CD8-positive, alpha-beta memory T cell (primary cell): ENCODE data around the gene GATAD2A. TPM values are rescaled to one million over a fixed set of nuclear protein-coding genes. Genes with fewer than 3 reads are reported as not detected.

Source experiments
- CTCF ChIA-PET: fragments of 350-600 bp; sonication (Branson Sonifier 250); formaldehyde crosslinking; loops from one replicate; lab custom pipeline; 2021; ENCODE audit warnings: antibody characterized with exemption; lab: Charles Lee
- POLR2A ChIA-PET: fragments of 350-600 bp; sonication (Branson Sonifier 250); formaldehyde crosslinking; loops from one replicate; lab custom pipeline; 2021; ENCODE audit warnings: antibody characterized with exemption; lab: Charles Lee
- DNase-seq, 5 donors: peaks; one replicate each; pipeline versions ENCODE4 v3.0.0 to v3.0.0-alpha.2; 2020 to 2022; ENCODE audit warnings: mixed read lengths in 1 of 5
- H3K27ac ChIP-seq: one replicate; pipeline ENCODE4 v1.7.0; 2013; ENCODE audit warnings: low read depth, mild to moderate bottlenecking, low read length, moderate library complexity
- H3K27me3 ChIP-seq: 2 replicates; pipeline ENCODE4 v1.7.0; 2013; ENCODE audit warnings: low read length, mild to moderate bottlenecking; ENCODE audit not compliant: insufficient read depth, poor library complexity, severe bottlenecking
- H3K36me3 ChIP-seq: 2 replicates; pipeline ENCODE4 v1.7.0; 2013; ENCODE audit warnings: mild to moderate bottlenecking, low read length, moderate library complexity; ENCODE audit not compliant: insufficient read depth
- H3K4me1 ChIP-seq: 2 replicates; pipeline ENCODE4 v1.7.0; 2013; ENCODE audit warnings: mild to moderate bottlenecking, low read length, moderate library complexity; ENCODE audit not compliant: insufficient read depth
- H3K4me3 ChIP-seq: 2 replicates; pipeline ENCODE4 v1.7.0; 2013; ENCODE audit warnings: mild to moderate bottlenecking, low read length
- H3K9me3 ChIP-seq: 2 replicates; pipeline ENCODE4 v1.7.0; 2013; ENCODE audit warnings: mild to moderate bottlenecking, low read length
- H3K27ac Mint-ChIP-seq, 8 donors: one replicate each; pipeline ENCODE4 v1.8.0; 2020 to 2021; ENCODE audit warnings: mixed read lengths in 8 of 8, mild to moderate bottlenecking in 6 of 8, inconsistent platforms in 3 of 8, moderate library complexity in 3 of 8
- H3K27me3 Mint-ChIP-seq, 2 donors: one replicate each; pipeline ENCODE4 v1.8.0; 2020 to 2021; ENCODE audit warnings: mixed read lengths in 2 of 2, mild to moderate bottlenecking in 1 of 2, moderate library complexity in 1 of 2
- H3K36me3 Mint-ChIP-seq, 3 donors: one replicate each; pipeline ENCODE4 v1.8.0; 2020 to 2021; ENCODE audit warnings: mixed read lengths in 3 of 3, inconsistent platforms in 1 of 3, mild to moderate bottlenecking in 1 of 3
- H3K4me1 Mint-ChIP-seq, 3 donors: one replicate each; pipeline ENCODE4 v1.8.0; 2020 to 2021; ENCODE audit warnings: mixed read lengths in 3 of 3, inconsistent platforms in 1 of 3, mild to moderate bottlenecking in 1 of 3
- H3K4me3 Mint-ChIP-seq, 7 donors: one replicate each; pipeline ENCODE4 v1.8.0; 2020 to 2021; ENCODE audit warnings: mixed read lengths in 7 of 7, mild to moderate bottlenecking in 6 of 7, moderate library complexity in 4 of 7, inconsistent platforms in 2 of 7
- H3K9me3 Mint-ChIP-seq, 5 donors: one replicate each; pipeline ENCODE4 v1.8.0; 2020 to 2022; ENCODE audit warnings: mixed read lengths in 5 of 5, mild to moderate bottlenecking in 3 of 5, moderate library complexity in 2 of 5, inconsistent platforms in 1 of 5
- polyA plus RNA-seq: library from polyadenylated mRNA; unstranded; fragments of 300-500 nt; fragmentation: Illumina TruSeq; gene quantifications from one replicate; pipeline ENCODE4 v1.2.3, GENCODE V29; 2021
- total RNA-seq, 2 experiments: library from RNA; stranded (reverse); gene quantifications; one replicate each; pipeline ENCODE4 v1.2.3, GENCODE V29; 2021

The GATAD2A gene
- total and polyA plus RNA-seq, 3 experiments from 2014 or later, result 46.9 to 182 (median 176) TPM

DNA sequence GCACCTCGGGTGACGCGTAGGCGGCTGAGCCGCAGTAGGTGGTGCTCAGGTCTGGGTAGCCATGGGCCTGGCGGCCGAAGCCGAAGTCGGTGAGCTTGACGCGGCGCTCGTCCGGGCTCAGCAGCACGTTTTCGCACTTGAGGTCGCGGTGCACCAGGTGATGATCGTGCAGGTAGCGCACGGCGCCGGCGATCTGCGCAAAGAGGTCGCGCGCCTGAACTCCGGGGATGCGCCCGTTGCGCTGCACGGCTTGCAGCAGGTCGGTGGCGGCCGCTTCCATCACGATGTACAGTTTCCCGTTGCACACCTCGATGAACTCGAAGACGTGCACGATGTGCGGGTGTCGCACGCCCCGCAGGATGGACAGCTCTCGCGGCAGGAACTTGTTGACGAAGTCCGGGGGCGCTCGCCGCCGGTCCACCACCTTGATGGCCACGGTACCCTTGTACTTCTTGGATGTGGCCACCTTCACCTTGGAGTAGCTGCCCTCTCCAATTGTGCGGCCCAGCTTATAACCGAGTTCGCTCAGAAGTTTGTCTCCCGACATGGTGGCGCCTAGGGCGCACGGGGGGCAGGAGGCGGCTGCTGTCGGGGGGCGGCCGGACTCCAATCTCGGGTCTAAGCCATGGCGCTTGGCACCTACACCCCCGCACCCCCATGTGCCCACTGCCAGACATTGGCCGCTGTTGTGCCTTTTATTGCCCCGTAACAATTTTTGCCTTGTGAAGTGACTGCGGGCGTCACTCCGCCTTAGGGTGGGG, 109.6 kb downstream of the GATAD2A start, which contains the start of gene TSSK6:
Gene TSSK6 (minus strand): TSS at position 668 of the 761 bp plus-strand sequence. CDS start 121 bp downstream, at position 547.
- H3K4me3 ChIP-seq, result peak within 1 kb of the TSS; percentile 95
- Mint-ChIP-seq H3K27ac (peak within 1 kb of the TSS; percentile 87 to 97 (median 96)), H3K9me3 (no peaks in the 10 kb centered on the region), H3K4me3 (peak within 1 kb of the TSS; percentile 94 to 98 (median 96)), H3K27me3 (peaks cover 0 to 3% of the 10 kb centered on the region in 2 donors), H3K4me1 (peaks cover 25 to 43% (median 29%) of the 10 kb centered on the region in 3 donors), H3K36me3 (peaks cover 0 to 20% (median 3%) of the 10 kb centered on the region in 3 donors)
- H3K4me1 ChIP-seq, result peaks cover 21% of the 10 kb centered on the region
- H3K9me3 ChIP-seq, result no peaks in the 10 kb centered on the region
- ChIA-PET CTCF (interaction anchor here (1.6 to 2.1 kb wide), 2 partner anchors 17 to 24 kb away, joined by 4 to 6 read pairs; no protein-coding TSS in a partner anchor), POLR2A (interaction anchor here (0.9 to 2.1 kb wide), 8 partner anchors 26 to 262 kb away, joined by 3 to 8 read pairs (median 4); partner anchors contain the start of gene ZNF101)
- peak within 1 kb of the TSS; percentile 83 for H3K27ac ChIP-seq
- no peaks in the 10 kb centered on the region for H3K36me3 ChIP-seq
- H3K27me3 ChIP-seq, result no peaks in the 10 kb centered on the region
- DNase-seq, result no peak

DNA sequence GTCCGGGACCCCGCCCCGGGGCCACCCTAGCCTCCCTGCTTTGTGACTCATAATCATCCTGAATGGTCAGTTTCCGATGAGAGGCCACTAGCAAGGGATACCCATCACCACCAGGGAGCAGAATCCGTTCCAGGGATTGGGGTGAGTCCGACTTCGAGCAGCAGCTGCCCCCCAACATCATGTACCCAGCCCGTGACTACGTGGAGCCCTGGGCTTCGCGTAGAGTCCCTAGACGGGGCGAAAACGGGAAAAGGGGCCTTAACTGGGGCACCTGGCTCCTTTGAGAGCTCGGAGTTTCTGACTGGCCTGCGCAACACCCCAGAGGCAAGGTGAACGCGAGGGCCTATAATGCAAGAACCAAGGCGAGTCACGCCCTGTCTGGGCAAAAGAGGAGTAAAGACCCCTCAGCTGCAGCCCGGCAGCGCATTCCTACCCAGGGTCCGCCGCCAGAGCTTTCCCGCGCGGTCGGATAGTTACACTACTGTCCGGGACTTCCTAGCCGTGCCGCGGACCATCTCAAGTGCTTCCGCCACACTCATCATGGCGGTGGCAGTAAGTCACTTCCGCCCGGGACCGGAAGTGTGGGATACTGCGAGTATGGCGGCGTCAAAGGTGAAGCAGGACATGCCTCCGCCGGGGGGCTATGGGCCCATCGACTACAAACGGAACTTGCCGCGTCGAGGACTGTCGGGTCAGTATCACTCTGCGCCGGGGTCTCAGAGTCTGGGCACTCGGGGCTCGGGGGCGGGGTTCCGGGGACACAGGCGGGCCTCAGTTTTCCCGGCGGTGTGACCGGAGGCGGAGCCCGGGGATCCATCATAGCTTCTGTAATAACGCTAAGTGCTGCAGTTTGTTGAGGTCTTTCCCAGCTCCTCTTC, 110.4 kb downstream of the GATAD2A start, which contains the start of gene NDUFA13:
Gene NDUFA13 (plus strand): TSS at position 584 of the 878 bp plus-strand sequence. CDS start 14 bp downstream, at position 598.
- Histone ChIP-seq H3K27me3 (no peaks in the 10 kb centered on the region), H3K36me3 (no peaks in the 10 kb centered on the region), H3K4me1 (peaks cover 25% of the 10 kb centered on the region), H3K4me3 (peak within 1 kb of the TSS; percentile 95), H3K27ac (peak within 1 kb of the TSS; percentile 83), H3K9me3 (no peaks in the 10 kb centered on the region)
- peak within 1 kb of the TSS; percentile 87 to 97 (median 96) for H3K27ac Mint-ChIP-seq
- H3K9me3 Mint-ChIP-seq, result no peaks in the 10 kb centered on the region
- POLR2A ChIA-PET, result interaction anchor here (0.5 to 2.1 kb wide), 12 partner anchors 25 to 343 kb away, joined by 3 to 8 read pairs (median 5); partner anchors contain the start of gene ZNF101
- peak; percentile 88 to 95 (median 92) for DNase-seq
- H3K4me1 Mint-ChIP-seq, result peaks cover 28 to 48% (median 34%) of the 10 kb centered on the region in 3 donors
- peaks cover 0 to 27% (median 3%) of the 10 kb centered on the region in 3 donors for H3K36me3 Mint-ChIP-seq
- CTCF ChIA-PET, result interaction anchor here (0.7 to 2.1 kb wide), 3 partner anchors 16 to 149 kb away, joined by 4 to 6 read pairs (median 4); no protein-coding TSS in a partner anchor
- H3K4me3 Mint-ChIP-seq, result peak within 1 kb of the TSS; percentile 94 to 98 (median 96)
- peaks cover 0 to 3% of the 10 kb centered on the region in 2 donors for H3K27me3 Mint-ChIP-seq

DNA sequence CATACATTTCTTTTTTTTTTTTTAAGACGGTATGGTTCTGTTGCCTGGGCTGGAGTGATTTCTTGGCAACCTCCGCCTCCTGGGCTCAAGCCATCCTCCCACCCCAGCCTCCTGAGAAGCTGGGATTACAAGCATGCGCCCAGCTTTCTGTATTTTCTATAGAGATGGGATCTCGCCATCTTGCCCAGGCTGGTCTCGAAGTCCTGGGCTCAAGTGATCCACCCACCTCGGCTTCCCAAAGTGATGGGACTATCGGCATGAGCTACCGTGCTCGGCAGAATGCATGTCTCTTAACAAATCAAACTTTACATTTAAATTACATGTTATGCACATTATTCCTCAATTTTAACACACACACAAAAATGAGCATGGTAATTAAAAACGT, 111.8 kb downstream of the GATAD2A start:
- Mint-ChIP-seq H3K36me3 (peaks cover 0 to 31% (median 3%) of the 10 kb centered on the region in 3 donors), H3K27ac (peak overlapping the region in 6 of 8 donors; percentile 15 to 97 (median 86)), H3K27me3 (peaks cover 0 to 3% of the 10 kb centered on the region in 2 donors), H3K4me1 (peaks cover 31 to 54% (median 38%) of the 10 kb centered on the region in 3 donors), H3K4me3 (peak overlapping the region; percentile 94 to 98 (median 96)), H3K9me3 (no peaks in the 10 kb centered on the region)
- CTCF ChIA-PET, result no interaction called here
- no peak for DNase-seq
- no peaks in the 10 kb centered on the region for H3K27me3 ChIP-seq
- peaks cover 27% of the 10 kb centered on the region for H3K4me1 ChIP-seq
- H3K27ac ChIP-seq, result no peak overlapping the region
- no peaks in the 10 kb centered on the region for H3K36me3 ChIP-seq
- POLR2A ChIA-PET, result interaction anchor here (0.6 kb wide), 1 partner anchor 346 kb away, joined by 4 read pairs; no protein-coding TSS in a partner anchor
- H3K9me3 ChIP-seq, result no peaks in the 10 kb centered on the region
- H3K4me3 ChIP-seq, result no peak overlapping the region

DNA sequence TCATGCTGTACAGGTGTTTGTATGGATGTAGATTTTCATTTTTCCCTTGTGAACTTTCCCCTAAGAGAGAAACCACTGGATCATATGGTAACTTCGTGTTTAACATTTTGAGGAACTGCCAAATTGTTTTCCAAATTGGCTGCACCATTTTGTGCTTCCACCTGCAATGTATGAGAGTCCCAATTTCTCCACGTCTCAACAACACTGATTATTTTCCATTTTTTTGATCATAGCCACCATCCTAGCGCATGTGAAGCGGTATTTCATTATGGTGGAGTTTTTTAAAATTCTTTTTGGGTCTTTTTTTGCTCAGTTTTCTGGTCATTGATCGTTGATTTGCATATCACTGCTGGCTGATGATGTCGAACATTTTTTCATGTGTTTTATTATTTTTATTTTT, 115.5 kb downstream of the GATAD2A start:
- ChIA-PET CTCF (interaction anchor here (2.0 kb wide), 1 partner anchor 11 kb away, joined by 6 read pairs; no protein-coding TSS in a partner anchor), POLR2A (no interaction called here)
- Histone ChIP-seq H3K9me3 (no peaks in the 10 kb centered on the region), H3K4me3 (no peak overlapping the region), H3K27ac (no peak overlapping the region), H3K36me3 (no peaks in the 10 kb centered on the region), H3K27me3 (no peaks in the 10 kb centered on the region), H3K4me1 (peaks cover 24% of the 10 kb centered on the region)
- Mint-ChIP-seq H3K27me3 (peaks cover 0 to 2% of the 10 kb centered on the region in 2 donors), H3K27ac (peak overlapping the region in 1 of 8 donors; percentile 20), H3K4me3 (peak overlapping the region in 1 of 7 donors; percentile 59), H3K4me1 (peaks cover 34 to 51% (median 44%) of the 10 kb centered on the region in 3 donors), H3K36me3 (peaks cover 0 to 52% (median 3%) of the 10 kb centered on the region in 3 donors), H3K9me3 (no peaks in the 10 kb centered on the region)
- DNase-seq, result no peak

DNA sequence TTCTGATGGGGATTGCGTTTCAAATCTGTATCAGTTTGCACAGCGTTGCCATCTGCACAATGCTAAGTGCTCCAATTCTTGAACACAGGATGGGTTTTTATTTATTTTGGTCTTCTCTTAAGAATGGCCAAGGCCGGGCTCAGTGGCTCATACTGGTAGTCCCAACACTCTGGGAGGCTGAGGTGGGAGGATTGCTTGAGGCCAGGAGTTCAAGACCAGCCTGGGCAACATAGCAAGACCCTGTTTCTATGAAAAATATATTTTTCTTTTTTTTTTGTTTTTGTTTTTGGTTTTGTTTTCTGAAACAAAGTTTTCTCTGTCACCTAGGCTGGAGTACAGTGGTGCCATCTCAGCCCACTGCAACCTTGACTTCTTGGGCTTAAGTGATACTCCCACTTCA, 117.7 kb downstream of the GATAD2A start:
- no peak overlapping the region for H3K27ac ChIP-seq
- H3K9me3 ChIP-seq, result no peaks in the 10 kb centered on the region
- Mint-ChIP-seq H3K4me3 (no peak overlapping the region), H3K36me3 (peaks cover 0 to 63% (median 3%) of the 10 kb centered on the region in 3 donors), H3K4me1 (peaks cover 19 to 31% (median 23%) of the 10 kb centered on the region in 3 donors), H3K27me3 (no peaks in the 10 kb centered on the region), H3K9me3 (no peaks in the 10 kb centered on the region), H3K27ac (peak overlapping the region in 1 of 8 donors; percentile 7)
- no peaks in the 10 kb centered on the region for H3K36me3 ChIP-seq
- ChIA-PET CTCF (no interaction called here), POLR2A (no interaction called here)
- H3K4me3 ChIP-seq, result no peak overlapping the region
- H3K27me3 ChIP-seq, result no peaks in the 10 kb centered on the region
- no peak for DNase-seq
- H3K4me1 ChIP-seq, result peaks cover 10% of the 10 kb centered on the region

DNA sequence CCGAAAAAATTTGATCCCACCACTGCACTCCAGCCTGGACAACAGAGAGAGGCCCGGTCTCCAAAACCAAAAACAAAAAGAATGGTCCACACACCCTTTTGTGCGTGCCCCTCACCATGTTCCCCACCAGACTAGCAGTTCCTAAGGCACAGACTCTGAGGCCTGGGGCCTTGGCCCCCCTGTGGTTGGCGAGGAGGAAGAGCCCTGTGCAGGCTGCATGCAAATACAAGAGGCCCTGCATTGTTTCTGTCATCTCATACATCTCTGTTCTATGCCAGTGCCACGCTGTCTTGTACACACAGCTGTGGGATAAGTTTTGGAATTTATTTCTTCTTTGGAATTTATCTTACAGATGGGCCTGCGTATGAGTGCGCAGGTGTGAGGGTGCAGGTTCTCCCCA, 118.6 kb downstream of the GATAD2A start:
- H3K27ac ChIP-seq, result no peak overlapping the region
- ChIA-PET CTCF (no interaction called here), POLR2A (no interaction called here)
- no peak overlapping the region for H3K4me3 ChIP-seq
- H3K27me3 Mint-ChIP-seq, result no peaks in the 10 kb centered on the region
- H3K4me1 Mint-ChIP-seq, result peaks cover 19 to 30% (median 21%) of the 10 kb centered on the region in 3 donors
- no peaks in the 10 kb centered on the region for H3K9me3 ChIP-seq
- no peaks in the 10 kb centered on the region for H3K27me3 ChIP-seq
- H3K9me3 Mint-ChIP-seq, result no peaks in the 10 kb centered on the region
- H3K27ac Mint-ChIP-seq, result peak overlapping the region in 1 of 8 donors; percentile 39
- H3K36me3 ChIP-seq, result no peaks in the 10 kb centered on the region
- peaks cover 10% of the 10 kb centered on the region for H3K4me1 ChIP-seq
- H3K4me3 Mint-ChIP-seq, result no peak overlapping the region
- peaks cover 0 to 67% (median 3%) of the 10 kb centered on the region in 3 donors for H3K36me3 Mint-ChIP-seq
- DNase-seq, result no peak

DNA sequence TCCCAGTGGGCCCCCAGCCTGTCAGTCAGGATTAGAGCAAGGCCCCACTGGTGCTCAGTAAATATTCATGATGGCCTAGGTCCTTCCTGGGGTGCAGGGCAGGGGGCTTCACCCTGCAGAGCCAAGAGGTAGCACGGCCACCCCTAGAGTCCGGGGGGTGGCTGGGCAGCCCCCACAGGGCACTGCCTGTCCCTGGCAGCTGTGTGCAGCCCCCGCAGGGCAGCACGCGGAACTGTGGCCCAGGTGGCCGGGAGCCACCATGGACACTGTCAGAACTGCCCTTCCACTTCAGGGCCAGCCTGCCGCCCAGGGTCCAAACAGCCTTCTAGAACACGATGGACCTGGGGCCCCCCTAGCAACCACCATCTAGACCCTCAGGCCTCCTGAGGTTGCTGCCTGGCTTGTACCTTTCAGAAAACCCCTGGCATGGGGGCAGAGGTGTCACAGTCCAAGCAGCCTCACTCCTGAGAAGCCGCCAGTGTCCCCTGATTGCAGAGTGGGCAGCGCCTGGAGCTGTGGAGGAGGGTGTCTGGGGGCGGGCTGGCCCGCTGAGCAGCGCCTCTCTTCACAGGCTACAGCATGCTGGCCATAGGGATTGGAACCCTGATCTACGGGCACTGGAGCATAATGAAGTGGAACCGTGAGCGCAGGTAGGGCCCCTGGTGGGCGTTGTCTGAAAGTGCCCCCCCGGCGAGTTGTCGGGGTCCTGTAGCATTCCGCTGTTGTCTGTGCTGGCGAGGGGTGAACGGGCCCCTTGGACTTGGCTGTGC, 120.3 kb downstream of the GATAD2A start:
- Mint-ChIP-seq H3K27ac (peak overlapping the region in 2 of 8 donors; percentile 36 to 54), H3K27me3 (no peaks in the 10 kb centered on the region), H3K4me3 (peak overlapping the region in 1 of 7 donors; percentile 40), H3K4me1 (peaks cover 9 to 13% (median 12%) of the 10 kb centered on the region in 3 donors), H3K9me3 (no peaks in the 10 kb centered on the region), H3K36me3 (peaks cover 0 to 60% (median 4%) of the 10 kb centered on the region in 3 donors)
- Histone ChIP-seq H3K4me3 (no peak overlapping the region), H3K27ac (no peak overlapping the region), H3K27me3 (no peaks in the 10 kb centered on the region), H3K9me3 (no peaks in the 10 kb centered on the region), H3K36me3 (no peaks in the 10 kb centered on the region), H3K4me1 (peaks cover 6% of the 10 kb centered on the region)
- ChIA-PET CTCF (interaction anchor here (1.2 kb wide), 1 partner anchor 30 kb away, joined by 3 read pairs; no protein-coding TSS in a partner anchor), POLR2A (no interaction called here)
- DNase-seq, result no peak
